HG03045 (cell line): ENCODE measurements around the gene EFNA4.
"Not testable (repeated sequence)": the region's sequence is repeated elsewhere in the genome, so short reads cannot be mapped to it uniquely, and the experiment has no call there.

Experiments used
- ATAC-seq: cut with Tn5 transposase; IDR thresholded peaks from one replicate; pipeline ENCODE4 v1.9.1; 2021; ENCODE audit warnings: mild to moderate bottlenecking, moderate library complexity; ENCODE audit not compliant: unreplicated experiment

The EFNA4 gene

DNA sequence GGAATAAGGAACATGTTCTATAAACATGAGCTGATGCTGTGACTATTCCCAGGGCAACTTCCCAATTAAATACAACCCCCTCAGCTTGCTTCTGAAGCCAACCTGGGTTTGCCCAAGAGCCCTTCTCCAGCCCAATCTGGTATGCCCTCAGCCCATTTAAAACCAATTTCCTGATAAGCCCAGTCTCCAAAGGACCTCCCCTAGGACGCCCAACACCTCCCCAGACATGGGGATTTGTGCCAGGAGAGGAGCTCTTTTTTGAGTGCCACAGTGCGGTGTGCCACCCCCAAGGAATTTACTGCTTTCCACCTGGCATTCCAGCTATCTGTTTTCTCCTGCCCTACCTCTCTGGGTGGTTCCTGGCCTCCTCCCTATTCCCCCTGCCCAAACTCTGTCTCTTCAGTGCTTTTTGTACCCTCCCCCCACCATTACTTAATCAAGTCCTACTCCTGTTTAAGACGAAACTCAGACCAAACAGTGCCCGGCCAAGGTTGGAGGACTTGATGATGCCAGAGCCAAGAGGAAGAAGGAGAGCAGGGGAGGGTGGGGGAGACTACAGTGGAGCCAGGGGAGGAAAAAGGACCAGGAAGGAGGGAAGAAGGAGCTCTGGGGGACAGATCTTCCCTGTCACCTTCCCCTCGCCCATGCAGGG lies 52.7 kb downstream of the EFNA4 start:
- ATAC-seq = no peak

DNA sequence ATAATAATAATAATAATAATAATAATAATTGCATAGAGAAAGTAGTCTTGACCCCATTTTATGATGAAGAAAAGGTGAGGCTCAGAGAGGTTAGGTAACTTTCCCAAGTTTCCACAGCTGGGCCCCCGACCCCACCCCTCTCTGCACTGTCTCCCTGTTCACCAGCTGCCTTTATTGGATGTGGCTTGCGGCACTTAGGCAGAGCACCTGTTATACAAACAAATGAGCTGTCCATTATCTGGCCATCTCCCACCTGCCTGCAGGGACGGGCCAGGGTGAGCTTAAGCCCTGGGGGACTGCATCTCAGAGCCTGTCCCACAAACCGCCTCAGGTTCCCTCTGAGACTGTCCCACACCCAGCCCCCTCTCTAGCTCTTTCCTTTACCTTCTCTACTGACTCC lies 54.1 kb downstream of the EFNA4 start:
- ATAC-seq = no peak

DNA sequence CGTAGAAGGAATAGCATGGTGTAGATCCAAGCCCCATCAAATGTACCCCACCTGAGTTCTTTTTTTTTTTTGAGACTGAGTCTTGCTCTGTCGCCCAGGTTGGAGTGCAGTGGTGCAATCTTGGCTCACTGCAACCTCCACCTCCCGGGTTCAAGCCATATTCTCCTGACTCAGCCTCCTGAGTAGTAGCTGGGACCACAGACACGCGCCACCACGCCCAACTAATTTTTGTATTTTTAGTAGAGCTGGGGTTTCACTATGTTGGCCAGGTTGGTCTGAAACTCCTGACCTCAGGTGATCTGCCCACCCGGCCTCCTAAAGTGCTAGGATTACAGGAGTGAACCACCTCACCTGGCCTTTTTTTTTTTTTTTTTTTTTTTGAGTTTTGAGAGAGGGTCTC lies 54.5 kb downstream of the EFNA4 start:
- not testable (repeated sequence) for ATAC-seq
